NCI-H146 treated with DMSO at 0.1 percent for 48 hours (cell line): ENCODE results near the gene ZDHHC13.

Experiments used
- DNase-seq: peaks from one replicate; lab custom pipeline; 2025; ENCODE audit not compliant: unreplicated experiment; lab: John Stamatoyannopoulos, UW

ZDHHC13 gene

GRCh38 chr11:19116971-19117759 lies at the start of gene ZDHHC13:
TSS of gene ZDHHC13 (plus strand) at chr11:19117168. CDS start at chr11:19117250, 82 bp downstream.
- DNase-seq, result peak; percentile 85

GRCh38 chr11:19071255-19071654 lies 45.7 kb upstream of the ZDHHC13 start:
- peak; percentile 74 for DNase-seq

GRCh38 chr11:19072464-19072863 lies 44.5 kb upstream of the ZDHHC13 start:
- no peak for DNase-seq

GRCh38 chr11:19073454-19074415 lies 43.2 kb upstream of the ZDHHC13 start:
- DNase-seq, result peak; percentile 89

- DNase-seq, result no peak
These were observed 41.3 kb upstream of the ZDHHC13 start for GRCh38 chr11:19075636-19076035.

- DNase-seq, result peak; percentile 44
These were observed 40.0 kb upstream of the ZDHHC13 start for GRCh38 chr11:19076744-19077589.

GRCh38 chr11:19077965-19078364 lies 39.0 kb upstream of the ZDHHC13 start:
- DNase-seq, result no peak

GRCh38 chr11:19079643-19080440 lies 37.1 kb upstream of the ZDHHC13 start:
- no peak for DNase-seq

GRCh38 chr11:19080579-19080993 lies 36.4 kb upstream of the ZDHHC13 start:
- no peak for DNase-seq

- DNase-seq, result no peak
These were observed 33.8 kb upstream of the ZDHHC13 start for GRCh38 chr11:19083166-19083565.

GRCh38 chr11:19084661-19085315 lies 32.2 kb upstream of the ZDHHC13 start:
- DNase-seq, result no peak

- no peak for DNase-seq
These were observed 29.3 kb upstream of the ZDHHC13 start for GRCh38 chr11:19087658-19088057.

- no peak for DNase-seq
These were observed 28.2 kb upstream of the ZDHHC13 start for GRCh38 chr11:19088791-19089190.

- DNase-seq, result no peak
These were observed 27.5 kb upstream of the ZDHHC13 start for GRCh38 chr11:19089421-19089820.

GRCh38 chr11:19091366-19091765 lies 25.6 kb upstream of the ZDHHC13 start:
- DNase-seq, result no peak

- no peak for DNase-seq
These were observed 24.6 kb upstream of the ZDHHC13 start for GRCh38 chr11:19092342-19092741.

GRCh38 chr11:19092850-19093249 lies 24.1 kb upstream of the ZDHHC13 start:
- no peak for DNase-seq

- DNase-seq, result no peak
These were observed 23.0 kb upstream of the ZDHHC13 start for GRCh38 chr11:19093976-19094375.

- DNase-seq, result no peak
These were observed 22.1 kb upstream of the ZDHHC13 start for GRCh38 chr11:19094859-19095258.

- DNase-seq, result no peak
These were observed 17.9 kb upstream of the ZDHHC13 start for GRCh38 chr11:19099093-19099492.
